ENCODE data around the gene GALNT7. TPM values are rescaled to one million over a fixed set of nuclear protein-coding genes. Genes with fewer than 3 reads are reported as not detected.

GALNT7 gene
- total RNA-seq, 4 donors from 2014 or later: 31.4 to 124 (median 105) TPM

- Histone ChIP-seq H3K36me3 (peaks cover 0 to 9% (median 4%) of the 10 kb centered on the region in 4 donors), H3K27me3 (no peaks in the 10 kb centered on the region), H3K9me3 (peaks cover 15 to 21% of the 10 kb centered on the region in 2 donors), H3K4me3 (no peak overlapping the region), H3K27ac (no peak overlapping the region), H3K4me1 (peaks cover 0 to 9% (median 2%) of the 10 kb centered on the region in 4 donors)
- intact Hi-C loops (cut with DNase I; ENCODE audit: low total_unique reads): no loop called here
- DNase-seq: no peak
- in situ Hi-C loops (cut with MboI; ENCODE audit: low pct_ligation_motif_present in 1 of 4, low pct_unique_long_range_greater_than_20kb in 1 of 4, low sequenced_read_pairs in 3 of 4): no loop called here
- no peak for TF ChIP-seq POLR2AphosphoS5 (IDR thresholded peaks at IDR 0.05)
- TF ChIP-seq, protein P1, sequence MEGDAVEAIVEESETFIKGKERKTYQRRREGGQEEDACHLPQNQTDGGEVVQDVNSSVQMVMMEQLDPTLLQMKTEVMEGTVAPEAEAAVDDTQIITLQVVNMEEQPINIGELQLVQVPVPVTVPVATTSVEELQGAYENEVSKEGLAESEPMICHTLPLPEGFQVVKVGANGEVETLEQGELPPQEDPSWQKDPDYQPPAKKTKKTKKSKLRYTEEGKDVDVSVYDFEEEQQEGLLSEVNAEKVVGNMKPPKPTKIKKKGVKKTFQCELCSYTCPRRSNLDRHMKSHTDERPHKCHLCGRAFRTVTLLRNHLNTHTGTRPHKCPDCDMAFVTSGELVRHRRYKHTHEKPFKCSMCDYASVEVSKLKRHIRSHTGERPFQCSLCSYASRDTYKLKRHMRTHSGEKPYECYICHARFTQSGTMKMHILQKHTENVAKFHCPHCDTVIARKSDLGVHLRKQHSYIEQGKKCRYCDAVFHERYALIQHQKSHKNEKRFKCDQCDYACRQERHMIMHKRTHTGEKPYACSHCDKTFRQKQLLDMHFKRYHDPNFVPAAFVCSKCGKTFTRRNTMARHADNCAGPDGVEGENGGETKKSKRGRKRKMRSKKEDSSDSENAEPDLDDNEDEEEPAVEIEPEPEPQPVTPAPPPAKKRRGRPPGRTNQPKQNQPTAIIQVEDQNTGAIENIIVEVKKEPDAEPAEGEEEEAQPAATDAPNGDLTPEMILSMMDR (IDR thresholded peaks at IDR 0.05): no peak
- TF ChIP-seq POLR2A (IDR thresholded peaks at IDR 0.05): no peak
- no peak for TF ChIP-seq EP300 (IDR thresholded peaks at IDR 0.05; ENCODE audit: low read depth)
Observed at GRCh38 chr4:173284463-173284862, 115.9 kb downstream of the GALNT7 start.

DNA sequence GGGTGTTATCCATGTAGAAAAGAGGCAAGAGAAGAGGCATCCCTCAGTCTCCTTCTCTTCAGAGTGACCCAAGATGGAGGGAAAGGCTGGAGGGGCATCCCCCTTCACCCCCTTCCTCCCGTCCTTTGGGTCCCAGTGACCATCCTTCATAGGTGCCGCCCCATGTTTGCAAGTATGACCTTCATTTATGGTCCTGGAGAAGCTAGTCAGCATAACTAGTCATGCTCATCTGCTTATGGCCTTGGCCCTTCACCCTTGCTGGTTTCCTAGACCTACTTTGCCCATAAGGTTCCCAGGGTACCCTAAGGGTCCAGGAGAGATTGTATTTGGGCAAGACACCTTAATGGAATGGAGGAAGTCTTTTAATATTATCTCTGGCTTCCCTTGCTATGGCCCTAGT, 118.9 kb downstream of the GALNT7 start:
- H3K36me3 ChIP-seq: peaks cover 0 to 9% (median 4%) of the 10 kb centered on the region in 4 donors
- H3K27ac ChIP-seq: no peak overlapping the region
- H3K9me3 ChIP-seq: peaks cover 15 to 21% of the 10 kb centered on the region in 2 donors
- H3K4me3 ChIP-seq: no peak overlapping the region
- H3K27me3 ChIP-seq: no peaks in the 10 kb centered on the region
- intact Hi-C loops (cut with DNase I; ENCODE audit: low total_unique reads): no loop called here
- peaks cover 0 to 14% (median 4%) of the 10 kb centered on the region in 4 donors for H3K4me1 ChIP-seq
- in situ Hi-C loops (cut with MboI; ENCODE audit: low pct_ligation_motif_present in 1 of 4, low pct_unique_long_range_greater_than_20kb in 1 of 4, low sequenced_read_pairs in 3 of 4): no loop called here
- no peak for TF ChIP-seq POLR2AphosphoS5 (IDR thresholded peaks at IDR 0.05)
- TF ChIP-seq POLR2A (IDR thresholded peaks at IDR 0.05): no peak
- TF ChIP-seq, protein P1 (IDR thresholded peaks at IDR 0.05): no peak
- TF ChIP-seq EP300 (IDR thresholded peaks at IDR 0.05; ENCODE audit: low read depth): no peak
- DNase-seq: no peak
- 100% methylated on average over 2 of the region's 2 CpGs; no CpG with 5 or more reads in 1 of the 2 donors for WGBS, 2 donors (ENCODE audit: low coverage in 1 of 2)

GRCh38 chr4:173288296-173288695, 119.7 kb downstream of the GALNT7 start:
- intact Hi-C loops (cut with DNase I; ENCODE audit: low total_unique reads): no loop called here
- peak; percentile 70 for DNase-seq
- Histone ChIP-seq H3K36me3 (peaks cover 0 to 9% (median 4%) of the 10 kb centered on the region in 4 donors), H3K4me1 (peaks cover 0 to 14% (median 4%) of the 10 kb centered on the region in 4 donors), H3K27ac (no peak overlapping the region), H3K9me3 (peaks cover 15 to 21% of the 10 kb centered on the region in 2 donors), H3K4me3 (no peak overlapping the region), H3K27me3 (no peaks in the 10 kb centered on the region)
- 67 to 75% methylated on average over 1 to 4 of the region's 4 CpGs for WGBS, 2 donors (ENCODE audit: low coverage in 1 of 2)
- TF ChIP-seq EP300 (IDR thresholded peaks at IDR 0.05; ENCODE audit: low read depth): no peak
- TF ChIP-seq, protein P1 (IDR thresholded peaks at IDR 0.05): peak; percentile 43 to 52 (median 51)
- in situ Hi-C loops (cut with MboI; ENCODE audit: low pct_ligation_motif_present in 1 of 4, low pct_unique_long_range_greater_than_20kb in 1 of 4, low sequenced_read_pairs in 3 of 4): no loop called here

DNA sequence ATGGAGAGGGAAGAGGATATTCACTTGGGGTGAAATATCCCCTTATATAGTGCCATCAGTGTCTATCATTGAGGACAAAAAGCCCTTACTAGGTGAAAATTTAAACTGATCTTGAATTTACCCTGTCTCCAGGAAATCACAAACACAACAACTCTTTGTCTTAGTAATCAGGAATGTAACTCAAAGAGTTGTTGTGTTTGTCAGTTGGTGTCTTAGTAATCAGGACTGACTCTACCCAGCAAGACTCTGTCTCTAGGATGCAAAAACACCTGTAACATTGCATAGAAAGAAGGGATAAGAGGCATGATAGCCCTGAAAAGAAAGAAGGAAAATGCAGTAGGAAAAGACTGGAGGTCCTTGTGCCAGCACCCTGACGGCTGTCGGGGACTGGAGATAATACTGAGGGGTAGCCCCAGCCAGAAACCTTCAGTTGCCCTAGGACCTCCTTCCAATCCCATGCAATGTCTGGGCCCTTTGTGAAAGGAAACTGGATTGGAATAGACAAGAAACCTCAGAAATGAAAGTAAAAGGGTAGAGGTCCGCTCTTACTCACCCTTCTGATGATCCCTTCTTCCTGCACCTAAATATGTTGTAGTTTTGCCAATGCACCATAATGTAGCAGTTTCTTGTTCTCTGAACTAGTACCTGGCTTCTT, 120.2 kb downstream of the GALNT7 start:
- TF ChIP-seq, protein P1 (IDR thresholded peaks at IDR 0.05): no peak
- TF ChIP-seq POLR2AphosphoS5 (IDR thresholded peaks at IDR 0.05): no peak
- TF ChIP-seq POLR2A (IDR thresholded peaks at IDR 0.05): no peak
- no peak for TF ChIP-seq EP300 (IDR thresholded peaks at IDR 0.05; ENCODE audit: low read depth)
- peaks cover 0 to 14% (median 4%) of the 10 kb centered on the region in 4 donors for H3K4me1 ChIP-seq
- H3K36me3 ChIP-seq: peaks cover 0 to 9% (median 4%) of the 10 kb centered on the region in 4 donors
- intact Hi-C loops (cut with DNase I; ENCODE audit: low total_unique reads): no loop called here
- in situ Hi-C loops (cut with MboI; ENCODE audit: low pct_ligation_motif_present in 1 of 4, low pct_unique_long_range_greater_than_20kb in 1 of 4, low sequenced_read_pairs in 3 of 4): no loop called here
- peaks cover 15 to 20% of the 10 kb centered on the region in 2 donors for H3K9me3 ChIP-seq
- no peak overlapping the region for H3K27ac ChIP-seq
- no peak overlapping the region for H3K4me3 ChIP-seq
- H3K27me3 ChIP-seq: no peaks in the 10 kb centered on the region
- WGBS, 2 donors (ENCODE audit: low coverage in 1 of 2): 86 to 87% methylated on average over 3 of the region's 3 CpGs
- no peak for DNase-seq
